GM20431 (cell line): ENCODE results near the gene XAGE2.
"Not testable (repeated sequence)": the region's sequence is repeated elsewhere in the genome, so short reads cannot be mapped to it uniquely, and the experiment has no call there.

ENCODE experiments used
- in situ Hi-C: fragments of 300-500 bp; cut with MseI, MboI; formaldehyde crosslinking; loops from one replicate; pipeline ENCODE4 v1.15.0; 2020; ENCODE audit warnings: low sequenced_read_pairs; ENCODE audit not compliant: unreplicated experiment

The XAGE2 gene

DNA sequence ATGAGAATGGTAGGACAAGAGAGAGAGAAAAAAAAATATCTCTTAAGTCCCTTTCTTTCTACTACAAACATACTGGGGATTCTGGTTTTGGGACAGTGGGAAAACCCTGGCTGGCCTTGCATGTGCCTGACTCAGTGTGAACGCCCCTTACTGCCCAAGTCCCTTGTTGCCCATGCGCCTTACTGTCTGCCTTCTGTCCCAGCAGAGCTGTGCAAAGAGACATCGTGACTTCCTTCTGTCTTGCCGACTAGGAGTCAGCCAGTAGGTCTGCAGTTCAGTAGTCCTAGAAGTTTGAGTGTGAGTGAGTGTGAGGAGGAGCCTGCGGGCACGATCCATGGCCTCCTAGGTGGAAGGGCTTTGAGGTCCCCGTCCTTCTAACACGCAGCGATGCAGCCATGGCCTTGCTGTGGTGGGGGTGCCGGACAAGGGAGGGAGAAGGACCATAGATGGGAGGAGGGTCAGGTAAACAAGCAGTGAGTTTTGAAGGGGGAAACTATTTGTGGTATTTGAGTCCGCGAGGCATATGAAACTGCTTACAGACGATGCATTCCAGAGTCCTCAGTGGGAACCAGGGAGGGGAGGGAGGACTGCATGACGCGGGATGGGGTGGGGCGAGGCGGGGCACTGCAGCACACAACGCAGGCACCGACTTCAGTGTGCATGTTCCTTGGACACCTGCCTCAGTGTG, at the start of gene XAGE2:
TSS of gene XAGE2 (plus strand) at position 654 of the 688 bp plus-strand sequence. CDS start 994 bp downstream, outside the sequence.
- in situ Hi-C loops, result no loop called here

DNA sequence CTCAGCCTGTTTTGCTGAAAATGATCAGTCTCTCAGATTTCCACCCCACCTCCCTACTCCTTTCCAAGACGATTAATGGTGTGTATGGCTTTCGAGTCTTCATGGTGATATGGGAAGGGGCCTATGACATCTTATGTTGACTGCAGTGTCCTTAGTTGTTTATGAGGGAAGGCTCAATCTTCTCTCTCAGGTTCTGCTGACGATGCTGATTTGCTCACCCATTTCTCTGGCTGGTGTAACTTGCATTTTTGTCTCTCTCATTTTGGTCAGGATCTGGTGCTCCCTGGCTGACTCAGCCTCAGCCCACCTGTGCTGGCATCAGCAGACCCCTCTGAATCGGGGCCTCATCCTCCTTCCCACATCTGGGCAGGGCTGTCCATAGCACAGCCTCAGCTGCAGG, 31.4 kb upstream of the XAGE2 start:
- in situ Hi-C loops, result no loop called here

- in situ Hi-C loops, result no loop called here
Measured at GRCh38 chrX:52341493-52341892, 27.3 kb upstream of the XAGE2 start.

DNA sequence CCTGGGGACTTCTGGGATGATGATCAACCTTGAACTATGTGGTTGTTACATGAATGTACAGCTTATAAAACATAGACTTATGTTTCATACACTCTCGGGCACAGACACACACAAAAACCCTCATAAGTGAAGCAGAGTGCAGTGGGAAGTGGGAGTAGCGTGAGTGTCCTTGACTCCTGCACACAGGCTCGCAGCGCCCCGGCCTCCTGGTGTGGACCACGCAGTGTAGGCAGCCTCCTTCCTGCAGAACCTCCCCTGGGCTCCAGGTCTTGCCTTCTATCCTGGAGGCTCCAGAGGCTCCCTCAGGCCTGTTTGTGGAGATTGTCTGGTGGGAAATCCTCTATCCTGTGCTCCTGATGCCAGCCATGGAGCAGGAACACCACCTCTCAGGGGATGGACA, 25.7 kb upstream of the XAGE2 start:
- in situ Hi-C loops, result not testable (repeated sequence)

GRCh38 chrX:52345402-52345801, 23.4 kb upstream of the XAGE2 start:
- in situ Hi-C loops, result not testable (repeated sequence)

GRCh38 chrX:52346174-52347165, 22.4 kb upstream of the XAGE2 start:
- in situ Hi-C loops, result no loop called here

GRCh38 chrX:52349681-52350080, 19.1 kb upstream of the XAGE2 start:
- in situ Hi-C loops, result no loop called here

DNA sequence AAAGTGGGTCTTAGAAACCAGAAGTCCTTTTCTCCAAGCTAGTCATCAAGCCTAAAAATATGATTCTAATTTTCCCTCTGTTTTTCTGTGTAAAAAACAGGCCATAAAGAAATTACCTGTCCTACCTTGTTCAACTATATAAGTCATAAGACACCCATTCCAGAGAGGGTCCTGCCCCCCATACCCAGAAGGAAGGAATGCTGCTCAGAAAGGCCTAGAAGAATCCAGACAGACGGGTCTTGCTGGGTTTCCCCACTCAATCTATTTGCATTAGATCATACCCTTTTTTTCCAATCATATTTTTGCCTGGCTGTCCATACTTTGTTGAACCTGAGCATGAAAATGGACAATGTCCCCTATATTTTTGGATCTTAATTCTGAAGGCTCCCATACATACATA, 16.3 kb upstream of the XAGE2 start:
- in situ Hi-C loops, result no loop called here

DNA sequence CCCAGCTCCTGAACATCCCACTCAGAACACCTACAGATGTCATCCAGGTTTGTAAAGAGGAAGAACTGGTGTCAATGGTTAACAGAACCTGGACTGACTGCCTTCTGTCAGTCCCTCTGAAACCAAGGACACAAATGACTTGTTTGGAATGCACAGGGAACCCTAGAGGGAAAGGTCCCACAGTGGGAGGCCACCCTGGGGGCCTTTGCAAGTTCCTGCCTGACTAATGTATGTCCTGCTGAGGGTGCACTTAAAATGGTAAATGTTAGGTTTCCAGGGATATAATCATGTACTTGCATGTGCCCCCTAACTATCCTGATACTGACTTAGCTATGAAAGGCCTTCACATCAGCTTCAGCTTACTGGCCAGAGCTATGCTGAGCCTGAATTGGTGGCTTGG, 15.0 kb upstream of the XAGE2 start:
- in situ Hi-C loops, result no loop called here

DNA sequence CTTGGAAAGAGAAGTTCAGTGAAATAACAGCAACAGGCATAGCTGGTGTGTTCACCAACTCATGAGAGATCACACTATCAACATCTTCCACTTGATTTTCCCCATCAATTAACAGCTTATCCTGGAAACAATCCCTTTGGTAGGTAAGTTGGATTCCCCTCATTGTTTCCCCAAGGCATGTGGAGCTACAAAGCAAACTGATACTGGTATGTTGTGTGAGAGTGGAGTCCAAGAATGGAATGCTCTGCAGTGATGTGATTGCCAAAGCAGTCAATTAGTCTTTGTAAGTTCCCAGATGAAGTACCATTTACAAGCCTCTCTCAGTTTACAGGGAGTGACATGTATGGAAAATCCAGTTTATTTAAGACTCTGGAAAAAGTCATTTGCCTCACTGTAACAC, 13.7 kb upstream of the XAGE2 start:
- in situ Hi-C loops, result no loop called here

DNA sequence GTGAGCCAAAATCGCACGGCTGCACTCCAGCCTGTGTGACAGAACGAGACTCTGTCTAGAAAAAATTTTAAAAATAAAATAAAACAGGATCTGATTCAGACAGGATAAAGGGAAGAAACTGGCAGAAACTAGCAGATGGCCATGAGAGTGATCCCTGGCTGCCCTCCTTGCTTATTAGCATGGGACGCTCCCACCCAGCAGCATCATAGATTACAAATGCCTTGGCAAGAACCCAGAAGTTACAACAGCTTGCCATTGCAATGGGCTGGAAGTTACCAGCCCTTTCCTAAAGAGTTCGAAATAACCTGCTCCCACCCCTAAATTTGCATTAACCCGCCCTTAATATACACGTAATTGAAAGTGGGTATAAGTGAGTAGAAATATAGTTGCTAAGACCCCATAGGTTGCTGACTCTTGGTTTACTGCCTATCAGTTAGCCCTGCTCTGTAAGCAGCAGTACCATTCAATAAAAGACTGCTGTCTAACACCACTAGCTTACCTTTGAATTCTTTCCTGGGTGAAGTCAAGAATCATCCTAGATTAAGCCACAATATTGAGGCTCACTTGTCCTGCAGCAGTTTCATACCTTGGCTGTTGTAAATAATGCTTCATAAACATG, 9.1 kb upstream of the XAGE2 start:
- in situ Hi-C loops, result no loop called here

GRCh38 chrX:52361941-52362340, 6.9 kb upstream of the XAGE2 start:
- in situ Hi-C loops, result no loop called here

GRCh38 chrX:52363247-52363883, 5.5 kb upstream of the XAGE2 start:
- in situ Hi-C loops, result no loop called here

- in situ Hi-C loops, result no loop called here
Measured at GRCh38 chrX:52378870-52379269, 10.0 kb downstream of the XAGE2 start.

GRCh38 chrX:52380993-52381392, 12.2 kb downstream of the XAGE2 start:
- in situ Hi-C loops, result no loop called here

DNA sequence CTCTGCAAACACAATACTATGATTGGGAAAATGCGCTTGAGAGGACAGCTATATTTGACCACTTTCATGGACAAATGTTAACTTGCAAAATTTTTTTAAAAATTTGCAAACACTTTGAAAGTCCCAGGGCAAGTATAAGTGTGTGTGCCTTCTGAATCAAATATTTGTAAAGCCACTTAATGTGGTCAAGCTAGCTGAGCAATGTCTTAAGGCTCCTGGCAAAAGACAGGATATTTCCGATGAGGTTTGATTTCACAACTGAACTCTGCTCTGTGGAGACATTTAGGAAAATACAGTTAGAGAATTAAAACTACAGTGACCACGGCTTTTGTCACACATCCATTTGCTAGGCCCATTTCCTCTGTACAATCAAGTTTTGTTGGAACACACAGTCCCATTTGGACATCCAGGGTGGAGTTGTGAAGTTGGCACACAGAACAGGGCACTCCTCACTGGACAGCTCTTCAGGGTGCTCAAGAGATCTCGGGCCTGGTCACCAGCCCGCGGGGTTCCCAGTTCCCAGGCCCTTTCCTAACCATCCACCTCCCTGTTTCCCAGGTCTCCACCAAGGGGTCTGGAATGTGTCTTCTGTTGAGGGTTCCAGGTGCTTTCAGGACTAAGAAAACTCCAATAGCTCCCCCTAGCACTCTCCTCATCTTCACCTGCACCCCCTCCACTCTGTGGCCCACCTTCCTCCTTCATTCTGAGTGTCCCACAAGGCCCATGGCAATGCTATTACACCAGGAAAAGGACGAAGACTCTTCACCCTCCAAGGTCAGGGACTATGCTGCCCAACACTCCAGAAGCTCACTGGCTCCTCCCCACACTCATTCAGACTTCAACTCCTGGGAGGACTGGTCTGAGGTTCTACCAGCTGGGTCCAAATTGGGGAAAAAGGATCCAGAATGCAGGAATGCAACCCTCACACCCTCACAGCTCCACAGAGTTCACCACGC, 41.9 kb downstream of the XAGE2 start:
- in situ Hi-C loops, result no loop called here

DNA sequence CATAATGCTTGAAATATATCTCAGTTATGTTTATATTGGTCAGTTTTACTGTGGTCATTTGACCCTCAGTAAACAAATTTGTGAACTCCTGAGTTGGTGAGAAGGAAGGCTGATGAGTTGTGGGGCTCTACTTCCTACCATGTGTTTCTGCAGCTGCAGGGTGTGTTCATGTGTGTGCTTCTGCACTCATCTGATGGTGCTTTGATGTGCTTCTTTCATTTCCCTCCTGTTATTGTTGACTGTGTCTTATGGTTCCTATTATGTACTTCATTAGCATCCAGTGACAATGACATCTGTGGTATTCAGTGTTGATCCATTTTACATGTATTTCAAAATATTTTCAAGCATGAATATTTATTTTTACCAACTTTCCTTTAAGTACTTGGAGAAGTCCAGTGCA, 46.5 kb downstream of the XAGE2 start:
- in situ Hi-C loops, result no loop called here

- in situ Hi-C loops, result no loop called here
Measured at GRCh38 chrX:52416816-52417215, 48.0 kb downstream of the XAGE2 start.

- in situ Hi-C loops, result no loop called here
Measured at GRCh38 chrX:52420824-52421443, 52.1 kb downstream of the XAGE2 start.
